Kidney (tissue), 14 donors: Measurements from ENCODE around the gene TANGO2. TPM values are rescaled to one million over a fixed set of nuclear protein-coding genes. Genes with fewer than 3 reads are reported as not detected.

Source experiments
- DNase-seq, 5 donors: peaks; one replicate each; pipeline ENCODE4 v3.0.0-alpha.2; 2013 to 2020
- FAIRE-seq: peaks from 2 replicates; lab custom pipeline; 2012; peaks lifted over from hg19 to GRCh38; lab: Jason Lieb, UNC
- H3K27ac ChIP-seq, 2 donors: one replicate each; pipeline ENCODE4 v1.7.0; 2013; ENCODE audit warnings: low read depth in 2 of 2, low read length in 2 of 2, inconsistent platforms in 1 of 2
- H3K27me3 ChIP-seq: one replicate; pipeline ENCODE4 v1.7.1; 2013; ENCODE audit warnings: low read length, inconsistent platforms; ENCODE audit not compliant: control insufficient read depth, insufficient read depth
- H3K36me3 ChIP-seq, 3 donors: one replicate each; pipeline versions ENCODE4 v1.7.0 to v1.7.1; 2013; ENCODE audit warnings: low read length in 3 of 3, control low read depth in 1 of 3, inconsistent platforms in 1 of 3; ENCODE audit not compliant: insufficient read depth in 3 of 3, control insufficient read depth in 2 of 3
- H3K4me1 ChIP-seq, 3 donors: one replicate each; pipeline versions ENCODE4 v1.7.0 to v1.7.1; 2013; ENCODE audit warnings: low read length in 3 of 3, inconsistent platforms in 1 of 3, low read depth in 1 of 3; ENCODE audit not compliant: control insufficient read depth in 2 of 3, insufficient read depth in 2 of 3
- H3K4me3 ChIP-seq, 3 donors: one replicate each; pipeline versions ENCODE4 v1.7.0 to v1.8.1; 2013; ENCODE audit warnings: low read length in 3 of 3, control low read depth in 1 of 3, inconsistent platforms in 1 of 3
- H3K9ac ChIP-seq, 3 donors: one replicate each; pipeline versions ENCODE4 v1.7.0 to v1.7.1; 2013; ENCODE audit warnings: low read length in 3 of 3, control low read depth in 1 of 3, inconsistent platforms in 1 of 3
- H3K9me3 ChIP-seq, 3 donors: one replicate each; pipeline versions ENCODE4 v1.7.0 to v1.7.1; 2013; ENCODE audit warnings: low read length in 3 of 3, control low read depth in 1 of 3, inconsistent platforms in 1 of 3; ENCODE audit not compliant: control insufficient read depth in 2 of 3, insufficient read depth in 1 of 3
- intact Hi-C: fragments of 100-400 bp; cut with DNase I; formaldehyde crosslinking; loops from one replicate; pipeline ENCODE4 v1.11.1; 2022
- polyA plus RNA-seq: library from polyadenylated mRNA; stranded (reverse); fragments of 350-450 nt; fragmentation: Illumina TruSeq; extraction: RNeasy Lipid Tissue Mini Kit (QIAGEN cat#74804); gene quantifications from one replicate; pipeline ENCODE4 v1.2.3, GENCODE V29; 2014; ENCODE audit warnings: low read depth, low replicate concordance; ENCODE audit not compliant: insufficient read depth
- total RNA-seq: library from RNA; stranded (reverse); fragmentation: NEBNext Ultra II Directional; extraction: Animal tissue kit (Norgen Biotek cat#: 25700); gene quantifications from one replicate; pipeline ENCODE4 v1.2.1, GENCODE V29; 2021
- TF ChIP-seq, protein P1 (sequence below): IDR thresholded peaks from 3 replicates; pipeline ENCODE4 v1.5.1; 2012; ENCODE audit warnings: mild to moderate bottlenecking, moderate library complexity, borderline replicate concordance; ENCODE audit not compliant: insufficient read depth; ENCODE audit errors: extremely low read depth
- donor health status: control.
- donor health status: control.
- donor health status: control.
- donor health status: control.
- donor health status: control.
- donor health status: DM: yes; HTN: yes; CAD: no.
- donor health status: Normal renal cell carcinoma (clear cell type).

Gene TANGO2
- total and polyA plus RNA-seq, 2 donors from 2014 or later: 27.7 to 37.3 TPM

DNA sequence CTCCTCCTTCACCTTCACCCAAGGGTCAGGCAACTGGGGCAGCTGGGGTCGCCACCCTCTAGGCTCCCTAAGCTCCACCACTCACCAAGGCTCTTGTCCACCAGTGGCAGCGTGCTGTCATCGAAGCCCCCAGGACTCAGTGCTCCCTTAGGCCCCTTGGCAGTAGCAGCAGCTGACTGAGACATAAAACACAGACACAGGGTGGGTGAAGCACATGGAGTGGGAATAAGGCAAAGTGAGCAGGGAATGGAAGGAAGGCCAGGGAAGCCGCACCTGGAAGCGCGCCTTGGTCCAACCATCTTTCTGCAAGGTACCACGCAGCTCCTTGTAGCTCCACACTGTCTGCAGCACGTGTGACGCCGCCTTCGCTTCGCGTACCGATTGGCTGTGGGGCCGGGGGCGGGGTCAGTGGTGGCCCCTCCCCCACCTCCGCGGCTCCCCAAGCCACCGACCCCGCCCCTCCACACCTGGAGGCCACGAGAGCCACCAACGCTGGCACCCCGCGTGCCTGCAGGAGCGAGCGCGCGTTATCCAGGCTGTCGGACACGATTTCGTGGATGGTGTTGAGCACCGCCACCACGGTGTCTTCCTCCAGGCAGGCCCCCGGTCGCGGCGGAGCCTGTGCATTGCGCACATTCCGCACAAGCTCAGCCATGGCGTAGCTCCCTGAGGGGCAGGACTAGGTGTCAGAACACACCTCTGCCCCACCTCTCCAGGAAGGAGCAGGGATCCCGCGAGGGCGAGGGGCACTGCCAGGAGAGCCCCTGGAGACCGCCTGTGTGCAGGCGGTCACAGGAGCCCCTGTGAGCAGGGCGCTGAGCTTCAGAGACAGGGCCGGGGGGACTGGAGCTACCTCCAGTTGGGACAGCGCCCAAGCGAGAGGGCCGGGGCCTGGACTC lies 48.0 kb upstream of the TANGO2 start:
- Histone ChIP-seq H3K27me3 (no peaks in the 10 kb centered on the region), H3K9me3 (no peaks in the 10 kb centered on the region), H3K9ac (no peak overlapping the region), H3K4me3 (no peak overlapping the region), H3K27ac (no peak overlapping the region), H3K36me3 (peaks cover 0 to 11% (median 2%) of the 10 kb centered on the region in 3 donors), H3K4me1 (peaks cover 0 to 18% (median 0%) of the 10 kb centered on the region in 3 donors)
- intact Hi-C loops: no loop called here
- TF ChIP-seq, protein P1, sequence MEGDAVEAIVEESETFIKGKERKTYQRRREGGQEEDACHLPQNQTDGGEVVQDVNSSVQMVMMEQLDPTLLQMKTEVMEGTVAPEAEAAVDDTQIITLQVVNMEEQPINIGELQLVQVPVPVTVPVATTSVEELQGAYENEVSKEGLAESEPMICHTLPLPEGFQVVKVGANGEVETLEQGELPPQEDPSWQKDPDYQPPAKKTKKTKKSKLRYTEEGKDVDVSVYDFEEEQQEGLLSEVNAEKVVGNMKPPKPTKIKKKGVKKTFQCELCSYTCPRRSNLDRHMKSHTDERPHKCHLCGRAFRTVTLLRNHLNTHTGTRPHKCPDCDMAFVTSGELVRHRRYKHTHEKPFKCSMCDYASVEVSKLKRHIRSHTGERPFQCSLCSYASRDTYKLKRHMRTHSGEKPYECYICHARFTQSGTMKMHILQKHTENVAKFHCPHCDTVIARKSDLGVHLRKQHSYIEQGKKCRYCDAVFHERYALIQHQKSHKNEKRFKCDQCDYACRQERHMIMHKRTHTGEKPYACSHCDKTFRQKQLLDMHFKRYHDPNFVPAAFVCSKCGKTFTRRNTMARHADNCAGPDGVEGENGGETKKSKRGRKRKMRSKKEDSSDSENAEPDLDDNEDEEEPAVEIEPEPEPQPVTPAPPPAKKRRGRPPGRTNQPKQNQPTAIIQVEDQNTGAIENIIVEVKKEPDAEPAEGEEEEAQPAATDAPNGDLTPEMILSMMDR: no peak
- DNase-seq (no peak), FAIRE-seq (no peak)

DNA sequence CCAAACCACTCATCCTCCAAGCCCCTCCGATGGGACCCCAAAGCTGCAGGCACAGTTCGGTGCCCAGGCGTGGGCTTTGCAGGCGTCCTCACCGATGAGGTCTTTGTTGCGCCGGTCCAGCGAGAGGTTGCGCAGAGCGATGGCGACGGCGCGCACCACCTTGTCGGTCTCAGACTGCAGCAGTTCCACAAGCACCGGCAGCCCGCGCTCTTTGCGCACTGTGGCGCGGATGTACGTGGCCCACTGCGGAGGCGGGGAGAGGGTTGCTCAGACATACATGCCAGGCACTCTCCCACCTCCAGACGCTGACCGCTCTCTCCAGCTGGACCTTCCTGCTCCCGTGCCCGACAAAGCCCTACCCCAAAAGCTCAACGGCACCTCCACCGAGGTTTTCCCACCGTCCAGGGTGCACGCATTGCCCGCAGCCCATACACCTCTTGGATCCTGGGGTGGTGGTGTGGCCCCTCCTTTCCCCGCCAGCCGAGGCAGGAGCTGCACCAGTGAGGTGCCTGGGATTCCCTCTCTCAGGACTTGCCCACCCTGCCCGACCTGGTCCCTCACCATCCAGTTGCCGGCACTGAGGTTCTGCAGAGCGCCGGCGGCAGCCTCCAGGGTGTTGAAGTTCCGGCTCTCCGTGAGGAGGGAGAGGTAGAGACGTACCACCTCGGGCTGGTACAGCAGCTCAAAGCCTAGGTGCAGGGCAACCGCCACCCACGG lies 47.2 kb upstream of the TANGO2 start:
- FAIRE-seq: no peak

DNA sequence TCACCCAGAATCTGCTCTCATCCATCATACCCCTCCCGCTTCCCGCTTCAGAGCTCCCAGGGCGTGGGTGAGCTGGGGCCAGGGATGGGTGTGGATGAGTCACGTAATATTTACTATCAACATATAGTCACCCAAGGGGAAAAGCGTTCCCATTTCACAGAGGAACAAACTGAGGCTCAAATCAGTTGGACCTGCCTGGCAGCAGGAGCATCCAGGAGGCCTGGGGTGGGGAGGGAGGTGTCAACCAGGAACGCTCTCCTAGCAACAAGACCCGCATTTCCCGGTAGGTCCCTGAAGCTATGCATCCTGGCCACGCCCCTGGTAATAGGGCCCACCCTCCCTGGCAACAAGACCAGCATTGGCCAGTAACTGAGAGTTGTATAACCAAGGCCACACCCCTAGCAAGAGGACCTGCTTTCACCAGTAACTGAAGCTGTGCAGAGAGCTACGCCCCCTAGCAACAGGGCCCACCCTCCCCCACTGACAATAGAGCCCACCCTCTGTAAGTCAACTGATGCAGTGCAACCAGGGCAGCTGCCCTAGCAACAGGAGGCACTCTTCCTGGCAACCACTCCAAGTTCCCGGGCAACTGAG lies 46.5 kb upstream of the TANGO2 start:
- H3K27ac ChIP-seq: no peak overlapping the region
- H3K36me3 ChIP-seq: peaks cover 0 to 10% (median 2%) of the 10 kb centered on the region in 3 donors
- intact Hi-C loops: no loop called here
- no peak overlapping the region for H3K4me3 ChIP-seq
- H3K9ac ChIP-seq: no peak overlapping the region
- DNase-seq (peak in 4 of 5 donors; percentile 91 to 93 (median 92)), FAIRE-seq (no peak)
- no peaks in the 10 kb centered on the region for H3K9me3 ChIP-seq
- H3K4me1 ChIP-seq: peaks cover 0 to 16% (median 0%) of the 10 kb centered on the region in 3 donors
- TF ChIP-seq, protein P1: no peak
- H3K27me3 ChIP-seq: no peaks in the 10 kb centered on the region

More for the DNA sequence above, 47.2 kb upstream of the TANGO2 start:
- TF ChIP-seq, protein P1: no peak
- peak in 1 of 5 donors; percentile 56 for DNase-seq
- H3K4me1 ChIP-seq: peaks cover 0 to 18% (median 0%) of the 10 kb centered on the region in 3 donors
- no peaks in the 10 kb centered on the region for H3K27me3 ChIP-seq
- H3K9me3 ChIP-seq: no peaks in the 10 kb centered on the region
- peaks cover 0 to 8% (median 2%) of the 10 kb centered on the region in 3 donors for H3K36me3 ChIP-seq
- intact Hi-C loops: no loop called here
- no peak overlapping the region for H3K27ac ChIP-seq
- no peak overlapping the region for H3K4me3 ChIP-seq
- H3K9ac ChIP-seq: no peak overlapping the region
